Heart right ventricle (tissue), 16 donors: Measurements from ENCODE around the gene ABCD3. TPM values are rescaled to one million over a fixed set of nuclear protein-coding genes. Genes with fewer than 3 reads are reported as not detected.

Experiments used
- ATAC-seq, 8 donors: fragments of 200-7000 bp; cut with Tn5 transposase; one replicate each; pipeline ENCODE4 v1.9.1; 2020; ENCODE audit warnings: mild to moderate bottlenecking in 8 of 8, moderate library complexity in 8 of 8, moderate number of reproducible peaks in 1 of 8
- DNase-seq, 2 donors: peaks; one replicate each; pipeline ENCODE4 v3.0.0-alpha.2; 2020
- H3K27ac ChIP-seq, 10 donors: fragments of 200-600 bp; sonication (generic) in 2 of 10; one replicate each; pipeline versions ENCODE4 v1.5.0 to v1.8.0; 2020 to 2022; ENCODE audit warnings: mild to moderate bottlenecking in 3 of 10
- H3K27me3 ChIP-seq, 7 donors: fragments of 200-600 bp; one replicate each; pipeline ENCODE4 v1.8.0; 2021 to 2022; ENCODE audit warnings: mild to moderate bottlenecking in 2 of 7
- H3K36me3 ChIP-seq, 9 donors: fragments of 200-600 bp; sonication (generic) in 1 of 9; one replicate each; pipeline versions ENCODE4 v1.5.0 to v1.8.0; 2020 to 2022; ENCODE audit warnings: mild to moderate bottlenecking in 2 of 9
- H3K4me1 ChIP-seq, 9 donors: fragments of 200-600 bp; sonication (generic) in 1 of 9; one replicate each; pipeline versions ENCODE4 v1.5.0 to v1.8.0; 2020 to 2022; ENCODE audit warnings: mild to moderate bottlenecking in 4 of 9
- H3K4me3 ChIP-seq, 10 donors: fragments of 200-600 bp; sonication (generic) in 2 of 10; one replicate each; pipeline versions ENCODE4 v1.5.0 to v1.8.0; 2020 to 2022; ENCODE audit warnings: mild to moderate bottlenecking in 7 of 10, moderate library complexity in 2 of 10
- H3K9me3 ChIP-seq, 11 donors: fragments of 200-600 bp in 10 of 11; sonication (generic) in 2 of 11; one replicate each; pipeline versions ENCODE4 v1.5.0 to v1.8.0; 2013 to 2022; ENCODE audit warnings: mild to moderate bottlenecking in 2 of 11, control low read depth in 1 of 11, moderate library complexity in 1 of 11
- WGBS, 2 donors: extraction: QIAGEN DNeasy Blood & Tissue Kit; methylation state at CpG; one replicate each; pipeline ENCODE4 v1.1.7; 2013; ENCODE audit warnings: inconsistent platforms in 1 of 2; 5-methylcytosine and 5-hydroxymethylcytosine counted together
- intact Hi-C, 10 donors: fragments of 100-400 bp; cut with DNase I; formaldehyde crosslinking; loops; one replicate each; pipeline versions ENCODE4 v1.11.1 to v1.14.2; 2022
- polyA plus RNA-seq, 2 donors: library from polyadenylated mRNA; stranded (reverse); fragments of 200-250 nt; gene quantifications; one replicate each; pipeline ENCODE4 v1.2.3, GENCODE V29; 2013
- total RNA-seq, 10 donors: library from RNA; stranded (reverse); fragmentation: NEBNext Ultra II Directional in 3 of 10; extraction: Animal tissue kit (Norgen Biotek cat#: 25700) in 3 of 10; gene quantifications; one replicate each; pipeline versions ENCODE4 v1.2.1 to v1.2.4, GENCODE V29; 2021 to 2023
- TF ChIP-seq, protein P1 (sequence below), 9 donors: fragments of 200-600 bp; sonication (generic) in 2 of 9; IDR thresholded peaks; one replicate each; pipeline versions ENCODE4 v1.5.0 to v1.8.0; 2021 to 2022; ENCODE audit warnings: antibody characterized with exemption in 9 of 9, mild to moderate bottlenecking in 5 of 9, moderate library complexity in 1 of 9
- donor health status: Arrhythmogenic right ventricular cardiomyopathy.
- donor health status: ischemic (EF 13 %, LVEDD 7.1; RV severe dilation, severe dysfunction).
- donor health status: healthy with polysubstance abuse.
- donor health status: DM: no; HTN: yes; CAD: no.
- donor health status: DM: no; HTN: no; CAD: no.
- donor health status: ischemic (EF 25% LVEDD 6.9; RV normal size, moderate dysfunction).
- donor health status: ischemic (EF 25% LVEDD 5.7; RV mildly dilated, moderate dysfunction).
- donor health status: healthy.
- donor health status: DM: yes; HTN: yes; CAD: no.
- donor health status: Ischemic cardiomyopathy.
- donor health status: ischemic (EF 35%, LVEDD 5.7; RV mildly dilated, moderate dysfunction).
- donor health status: nonischemic (EF 11% LVEDD 7.7; RV severe dilation, severe dysfunction).
- donor health status: DM: yes; HTN: yes; CAD: no.
- donor health status: PGD.
- donor health status: ischemic (EF 29% LVEDD 5.4; RV normal size, mild dysfunction).
- donor health status: nonischemic (EF 23%, LVEDD 6.1; RV moderate dilation, normal function).

Gene ABCD3
- total and polyA plus RNA-seq, 12 donors, result 22.2 to 90.0 (median 59.1) TPM

DNA sequence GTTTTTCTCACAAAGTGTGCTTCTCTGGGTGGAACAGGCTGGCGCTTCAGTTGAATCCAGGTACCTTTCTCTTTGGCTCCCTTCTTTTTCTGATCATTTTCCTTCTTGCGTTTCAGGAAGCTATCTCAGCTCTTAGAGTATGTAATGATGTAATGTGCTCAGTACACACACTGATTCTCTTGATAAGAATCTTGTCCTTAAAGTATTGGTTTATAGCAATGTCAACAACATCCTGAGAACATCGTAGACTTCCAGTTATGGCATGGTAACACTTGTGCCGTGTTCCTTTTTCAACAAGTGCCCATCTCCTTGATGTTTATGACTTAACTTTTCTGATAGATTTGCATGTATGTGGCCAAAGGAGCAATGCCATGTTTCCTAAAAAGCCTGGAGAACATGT lies 11.7 kb upstream of the ABCD3 start:
- DNase-seq (no peak), ATAC-seq (no peak)
- Histone ChIP-seq H3K4me3 (no peak overlapping the region), H3K27ac (no peak overlapping the region), H3K36me3 (no peaks in the 10 kb centered on the region), H3K27me3 (no peaks in the 10 kb centered on the region), H3K9me3 (no peaks in the 10 kb centered on the region), H3K4me1 (no peaks in the 10 kb centered on the region)
- intact Hi-C loops, result no loop called here
- WGBS, 2 donors, result 86 to 91% methylated on average over 4 of the region's 4 CpGs
- TF ChIP-seq, protein P1, sequence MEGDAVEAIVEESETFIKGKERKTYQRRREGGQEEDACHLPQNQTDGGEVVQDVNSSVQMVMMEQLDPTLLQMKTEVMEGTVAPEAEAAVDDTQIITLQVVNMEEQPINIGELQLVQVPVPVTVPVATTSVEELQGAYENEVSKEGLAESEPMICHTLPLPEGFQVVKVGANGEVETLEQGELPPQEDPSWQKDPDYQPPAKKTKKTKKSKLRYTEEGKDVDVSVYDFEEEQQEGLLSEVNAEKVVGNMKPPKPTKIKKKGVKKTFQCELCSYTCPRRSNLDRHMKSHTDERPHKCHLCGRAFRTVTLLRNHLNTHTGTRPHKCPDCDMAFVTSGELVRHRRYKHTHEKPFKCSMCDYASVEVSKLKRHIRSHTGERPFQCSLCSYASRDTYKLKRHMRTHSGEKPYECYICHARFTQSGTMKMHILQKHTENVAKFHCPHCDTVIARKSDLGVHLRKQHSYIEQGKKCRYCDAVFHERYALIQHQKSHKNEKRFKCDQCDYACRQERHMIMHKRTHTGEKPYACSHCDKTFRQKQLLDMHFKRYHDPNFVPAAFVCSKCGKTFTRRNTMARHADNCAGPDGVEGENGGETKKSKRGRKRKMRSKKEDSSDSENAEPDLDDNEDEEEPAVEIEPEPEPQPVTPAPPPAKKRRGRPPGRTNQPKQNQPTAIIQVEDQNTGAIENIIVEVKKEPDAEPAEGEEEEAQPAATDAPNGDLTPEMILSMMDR (IDR thresholded peaks at IDR 0.05), result no peak

DNA sequence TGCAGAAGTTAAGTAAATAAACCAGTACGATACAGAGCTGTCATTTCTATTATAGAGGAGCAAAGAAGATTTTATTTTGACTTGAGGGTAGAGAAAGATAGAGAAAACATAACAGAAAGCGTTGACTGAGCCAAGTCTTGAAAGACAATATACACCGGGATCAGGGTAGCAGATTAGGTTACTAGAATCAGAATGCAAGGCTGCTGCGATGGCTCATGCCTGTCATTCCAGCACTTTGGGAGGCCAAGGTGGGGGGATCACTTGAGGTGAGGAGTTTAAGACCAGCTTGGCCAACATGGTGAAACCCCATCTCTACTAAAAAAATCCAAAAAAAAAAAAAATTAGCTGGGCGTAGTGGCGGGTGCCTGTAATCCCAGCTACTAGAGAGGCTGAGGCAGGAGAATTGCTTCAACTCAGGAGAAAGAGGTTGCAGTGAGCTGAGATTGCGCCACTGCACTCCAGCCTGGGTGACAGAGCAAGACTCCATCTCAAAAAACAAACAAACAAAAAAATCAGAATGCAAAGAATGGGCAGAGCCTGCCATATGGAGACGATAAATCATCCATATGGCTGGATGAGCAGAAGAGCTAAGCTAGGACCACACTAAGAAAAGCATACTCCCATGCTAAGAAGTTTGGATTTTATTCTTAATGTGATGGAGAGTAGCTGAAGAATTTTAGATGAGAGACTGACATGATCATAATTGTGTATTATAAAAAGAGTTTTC lies 9.9 kb upstream of the ABCD3 start:
- H3K27me3 ChIP-seq, result peaks cover 0 to 1% (median 0%) of the 10 kb centered on the region in 7 donors
- no peaks in the 10 kb centered on the region for H3K9me3 ChIP-seq
- WGBS, 2 donors, result 75 to 76% methylated on average over 8 of the region's 8 CpGs
- H3K36me3 ChIP-seq, result no peaks in the 10 kb centered on the region
- no peak overlapping the region for H3K27ac ChIP-seq
- intact Hi-C loops, result no loop called here
- H3K4me1 ChIP-seq, result no peaks in the 10 kb centered on the region
- ATAC-seq, result no peak
- TF ChIP-seq, protein P1 (IDR thresholded peaks at IDR 0.05), result no peak
- H3K4me3 ChIP-seq, result no peak overlapping the region
- DNase-seq, result no peak

DNA sequence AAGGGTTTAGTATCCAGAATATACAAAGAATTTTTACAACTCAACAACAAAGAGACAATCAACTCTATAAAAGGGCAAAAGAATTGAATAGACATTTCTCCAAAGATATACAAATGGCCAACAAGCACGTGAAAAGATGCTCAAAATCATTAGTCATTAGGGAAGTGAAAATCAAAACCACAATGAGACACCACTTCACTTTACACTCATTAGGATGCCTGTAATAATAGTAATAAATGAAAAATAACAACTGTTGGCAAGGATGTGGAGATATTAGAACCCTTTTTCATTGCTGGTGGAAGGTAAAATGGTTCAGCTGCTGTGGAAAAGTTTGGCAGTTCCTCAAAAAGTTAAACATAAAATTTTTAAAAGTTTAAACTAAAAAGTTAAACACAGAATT lies 7.0 kb upstream of the ABCD3 start:
- peaks cover 0 to under 1% (median 0%) of the 10 kb centered on the region in 9 donors for H3K4me1 ChIP-seq
- intact Hi-C loops, result no loop called here
- ATAC-seq, result no peak
- TF ChIP-seq, protein P1 (IDR thresholded peaks at IDR 0.05), result no peak
- no peaks in the 10 kb centered on the region for H3K36me3 ChIP-seq
- peaks cover 0 to 4% (median 0%) of the 10 kb centered on the region in 7 donors for H3K27me3 ChIP-seq
- no peak overlapping the region for H3K27ac ChIP-seq
- no peaks in the 10 kb centered on the region for H3K9me3 ChIP-seq
- no peak for DNase-seq
- WGBS, 2 donors, result 70 to 76% methylated on average over 1 of the region's 1 CpG
- no peak overlapping the region for H3K4me3 ChIP-seq

DNA sequence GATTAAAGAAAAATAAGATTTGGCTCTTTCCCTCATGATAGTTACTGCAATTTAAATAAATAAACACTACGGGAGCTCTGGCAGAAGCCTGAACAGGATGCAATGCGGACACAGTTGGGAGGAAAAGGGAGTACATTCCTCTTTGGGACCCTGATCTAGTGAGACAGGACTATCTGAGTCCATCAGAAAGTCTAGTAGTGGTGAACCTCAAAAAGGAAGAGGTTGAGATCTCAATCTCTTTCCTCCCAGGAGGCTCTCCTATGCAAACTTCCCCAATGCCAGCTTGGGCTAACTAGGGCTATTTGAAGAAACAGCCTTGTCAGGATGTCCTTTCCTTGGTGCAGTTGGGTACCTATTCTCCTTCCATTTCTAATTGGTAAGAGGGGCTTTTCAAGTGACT lies 4.9 kb upstream of the ABCD3 start:
- intact Hi-C loops, result no loop called here
- no peak for DNase-seq
- Histone ChIP-seq H3K4me3 (no peak overlapping the region), H3K27me3 (peaks cover 0 to 4% (median 0%) of the 10 kb centered on the region in 7 donors), H3K36me3 (no peaks in the 10 kb centered on the region), H3K9me3 (no peaks in the 10 kb centered on the region), H3K27ac (no peak overlapping the region), H3K4me1 (peaks cover 0 to 12% (median 9%) of the 10 kb centered on the region in 9 donors)
- 67 to 80% methylated on average over 2 of the region's 2 CpGs for WGBS, 2 donors
- TF ChIP-seq, protein P1 (IDR thresholded peaks at IDR 0.05), result no peak
- ATAC-seq, result no peak
